Measurements from ENCODE around the gene NOP53.
"Not testable (repeated sequence)": the region's sequence is repeated elsewhere in the genome, so short reads cannot be mapped to it uniquely, and the experiment has no call there.

NOP53 gene

DNA sequence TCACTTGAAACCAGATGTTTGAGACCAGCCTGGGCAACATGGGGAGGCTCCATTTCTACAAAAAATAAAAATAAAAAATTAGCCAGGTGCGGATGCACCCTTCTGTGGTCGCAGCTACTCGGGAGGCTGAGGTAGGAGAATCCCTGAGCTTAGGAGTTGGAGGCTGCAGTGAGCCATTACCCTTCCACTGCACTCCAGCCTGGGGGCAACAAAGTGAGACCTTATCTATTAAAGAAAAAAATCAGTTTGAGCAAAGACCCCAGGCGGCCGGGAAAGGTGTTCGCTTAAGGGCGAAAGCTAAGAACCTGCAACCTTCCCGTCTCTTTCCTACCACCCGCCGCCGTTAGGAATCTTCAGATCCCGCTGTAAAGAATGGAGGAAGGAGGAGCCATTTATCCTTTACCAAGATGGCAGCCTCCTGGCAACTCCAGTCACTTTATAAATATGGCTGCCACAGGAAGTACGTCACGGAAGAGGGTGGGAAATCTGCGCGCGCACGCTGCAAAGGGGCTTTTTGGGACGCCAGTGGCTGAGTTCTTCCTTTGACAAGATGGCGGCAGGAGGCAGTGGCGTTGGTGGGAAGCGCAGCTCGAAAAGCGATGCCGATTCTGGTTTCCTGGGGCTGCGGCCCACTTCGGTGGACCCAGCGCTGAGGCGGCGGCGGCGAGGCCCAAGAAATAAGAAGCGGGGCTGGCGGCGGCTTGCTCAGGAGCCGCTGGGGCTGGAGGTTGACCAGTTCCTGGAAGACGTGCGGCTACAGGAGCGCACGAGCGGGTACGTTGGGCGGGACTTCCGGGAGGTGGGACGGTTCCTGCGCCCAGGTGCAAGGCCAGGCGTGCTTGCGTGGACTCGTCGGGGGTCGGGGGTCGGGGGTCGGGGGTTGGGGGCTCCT, at the start of gene NOP53:
Gene NOP53 (plus strand): TSS at position 537 of the 892 bp plus-strand sequence. CDS start 14 bp downstream, at position 551.
- peak; percentile 98 for DNase-seq

DNA sequence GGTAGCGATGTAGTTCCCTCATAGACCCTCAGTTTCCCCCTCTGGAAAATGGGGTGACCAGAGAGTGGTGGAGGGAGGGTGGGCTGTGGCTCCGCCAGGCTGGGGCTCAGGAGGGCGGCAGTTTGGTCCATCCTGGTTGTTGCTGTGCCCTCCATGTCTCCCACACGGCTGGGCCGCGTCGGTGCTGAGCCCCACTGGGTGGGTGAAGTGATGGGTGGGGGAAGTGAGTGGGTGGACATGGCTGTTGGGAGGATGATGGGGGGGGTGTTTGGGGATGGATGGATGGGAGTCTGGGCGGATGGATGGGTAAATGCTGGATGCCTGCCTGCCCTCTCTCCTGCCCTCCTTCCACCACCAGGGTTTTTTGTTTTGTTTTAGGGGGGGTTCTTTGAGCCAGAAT, 48.7 kb upstream of the NOP53 start:
- DNase-seq: no peak

DNA sequence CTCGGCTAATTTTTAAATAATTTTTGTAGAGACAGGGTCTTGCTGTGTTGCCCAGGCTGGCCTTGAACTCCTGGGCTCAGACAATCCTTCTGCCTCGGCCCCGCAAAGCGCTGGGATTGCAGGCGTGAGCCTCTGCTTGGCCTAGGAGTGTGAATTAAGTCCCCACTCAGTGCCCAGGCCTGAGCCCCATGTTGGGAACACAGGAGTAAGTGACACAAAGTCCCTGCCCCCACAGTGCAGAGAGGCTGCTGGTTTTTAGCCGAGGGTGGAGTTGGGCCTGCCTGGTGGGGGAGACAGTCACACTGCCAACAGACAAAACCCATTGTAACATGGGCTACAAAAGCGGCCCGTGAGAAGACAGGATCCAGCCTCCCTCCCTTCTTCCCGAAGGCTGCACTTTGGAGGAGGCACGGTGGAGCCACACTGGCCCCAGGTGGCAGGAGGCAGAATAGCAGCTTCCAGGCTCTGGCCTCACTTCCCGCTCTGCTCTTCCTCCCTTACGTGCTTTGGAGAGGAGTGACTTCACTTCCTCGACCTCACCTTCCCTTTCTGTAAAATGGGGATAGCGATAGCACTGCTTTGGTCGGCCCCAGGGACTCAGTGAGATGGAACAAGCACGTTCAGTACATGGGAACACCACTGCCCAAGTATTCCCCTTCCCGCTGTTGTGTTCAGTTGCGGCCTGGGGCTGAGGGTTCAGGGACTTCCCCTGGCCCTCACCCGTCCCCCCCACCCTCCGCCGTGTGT, 47.3 kb upstream of the NOP53 start:
- DNase-seq: peak; percentile 93

DNA sequence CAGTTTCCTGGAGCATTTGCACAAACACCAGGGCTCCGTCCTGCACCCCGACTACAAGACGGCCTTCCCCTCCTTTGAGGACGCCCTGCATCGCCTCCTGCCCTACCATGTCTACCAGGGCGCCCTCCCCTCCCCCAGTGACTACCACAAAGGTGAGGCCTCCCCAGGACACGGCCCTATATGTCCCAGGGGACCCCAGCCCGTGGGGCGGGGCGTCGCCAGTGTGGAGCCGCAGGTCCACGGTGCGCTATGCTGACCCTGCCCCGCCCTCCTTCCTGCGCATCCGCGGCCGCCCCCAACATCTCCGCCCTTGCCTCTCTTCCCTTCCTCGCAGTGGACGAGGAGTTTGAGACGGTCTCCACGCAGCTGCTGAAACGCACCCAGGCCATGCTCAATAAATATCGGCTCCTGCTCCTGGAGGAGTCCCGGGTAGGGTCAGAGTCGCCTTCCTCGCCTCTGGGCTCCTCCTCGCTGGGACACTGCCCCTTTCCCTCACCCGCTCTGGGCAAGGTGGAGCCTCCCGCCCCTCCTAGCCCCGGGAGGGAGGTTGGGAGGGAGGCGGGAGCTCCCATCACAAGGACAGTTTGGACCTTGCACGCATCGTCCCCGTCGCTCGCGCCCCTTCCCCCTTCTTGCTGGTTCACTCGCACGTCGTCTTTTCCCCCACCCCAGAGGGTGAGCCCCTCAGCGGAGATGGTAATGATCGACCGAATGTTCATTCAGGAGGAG, 46.6 kb upstream of the NOP53 start:
- DNase-seq: no peak

DNA sequence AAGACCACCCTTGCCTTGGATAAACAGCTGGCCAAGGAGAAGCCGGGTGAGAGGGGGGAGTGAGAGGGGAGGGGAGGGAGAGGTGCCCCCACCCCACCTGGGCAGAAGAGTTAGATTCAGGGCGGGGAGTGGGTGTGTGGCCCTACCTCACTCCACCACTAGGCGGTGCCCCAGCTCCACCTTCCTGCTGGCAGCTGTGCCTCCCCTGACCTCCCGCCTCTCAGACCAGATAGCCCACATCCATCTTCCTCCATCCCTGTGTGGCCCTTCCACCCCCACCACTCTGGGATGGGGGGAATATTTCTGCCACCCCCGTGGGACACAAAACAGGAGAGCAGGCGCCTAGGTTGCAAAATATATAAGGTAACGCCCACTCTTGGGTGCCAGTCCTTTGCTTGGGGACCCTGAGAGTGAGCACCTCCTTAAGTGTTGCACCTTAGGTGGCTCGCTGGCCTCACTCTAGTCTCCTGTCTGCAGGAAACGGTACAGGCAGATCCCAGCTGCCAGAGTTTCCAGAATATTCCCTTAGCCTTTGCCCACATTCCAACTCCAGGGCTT, 45.9 kb upstream of the NOP53 start:
- peak; percentile 76 for DNase-seq

DNA sequence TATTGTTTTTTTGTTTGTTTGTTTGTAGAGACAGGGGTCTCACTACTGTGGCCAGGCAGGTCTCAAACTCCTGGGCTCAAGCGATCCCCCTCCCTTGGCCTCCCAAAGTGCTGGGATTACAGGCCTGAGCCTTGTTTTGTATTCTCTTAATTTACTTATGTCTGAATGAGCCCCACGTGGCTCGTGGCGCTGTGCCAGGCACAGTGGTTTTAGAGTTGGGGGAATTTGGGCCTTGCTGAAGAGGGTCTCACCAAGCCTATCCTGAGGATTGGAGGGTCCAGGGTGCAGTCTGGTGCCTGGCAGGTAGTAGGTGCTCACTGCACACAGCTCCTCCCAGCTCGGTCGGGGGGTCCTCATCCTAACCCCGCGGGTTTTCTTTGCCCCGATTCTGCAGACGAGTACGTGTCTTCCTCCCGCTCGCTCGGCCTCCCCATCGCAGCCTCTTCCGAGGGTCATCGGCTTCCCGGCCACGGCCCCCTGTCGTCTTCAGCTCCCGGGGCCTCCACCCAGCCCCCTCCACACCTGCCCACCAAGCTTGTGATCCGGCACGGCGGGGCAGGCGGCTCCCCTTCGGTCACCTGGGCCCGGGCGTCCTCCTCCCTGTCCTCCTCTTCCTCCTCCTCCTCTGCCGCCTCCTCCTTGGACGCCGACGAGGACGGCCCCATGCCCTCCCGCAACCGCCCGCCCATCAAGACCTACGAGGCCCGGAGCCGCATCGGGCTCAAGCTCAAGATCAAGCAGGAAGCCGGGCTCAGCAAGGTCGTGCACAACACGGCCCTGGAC, 44.2 kb upstream of the NOP53 start:
- DNase-seq: no peak

DNA sequence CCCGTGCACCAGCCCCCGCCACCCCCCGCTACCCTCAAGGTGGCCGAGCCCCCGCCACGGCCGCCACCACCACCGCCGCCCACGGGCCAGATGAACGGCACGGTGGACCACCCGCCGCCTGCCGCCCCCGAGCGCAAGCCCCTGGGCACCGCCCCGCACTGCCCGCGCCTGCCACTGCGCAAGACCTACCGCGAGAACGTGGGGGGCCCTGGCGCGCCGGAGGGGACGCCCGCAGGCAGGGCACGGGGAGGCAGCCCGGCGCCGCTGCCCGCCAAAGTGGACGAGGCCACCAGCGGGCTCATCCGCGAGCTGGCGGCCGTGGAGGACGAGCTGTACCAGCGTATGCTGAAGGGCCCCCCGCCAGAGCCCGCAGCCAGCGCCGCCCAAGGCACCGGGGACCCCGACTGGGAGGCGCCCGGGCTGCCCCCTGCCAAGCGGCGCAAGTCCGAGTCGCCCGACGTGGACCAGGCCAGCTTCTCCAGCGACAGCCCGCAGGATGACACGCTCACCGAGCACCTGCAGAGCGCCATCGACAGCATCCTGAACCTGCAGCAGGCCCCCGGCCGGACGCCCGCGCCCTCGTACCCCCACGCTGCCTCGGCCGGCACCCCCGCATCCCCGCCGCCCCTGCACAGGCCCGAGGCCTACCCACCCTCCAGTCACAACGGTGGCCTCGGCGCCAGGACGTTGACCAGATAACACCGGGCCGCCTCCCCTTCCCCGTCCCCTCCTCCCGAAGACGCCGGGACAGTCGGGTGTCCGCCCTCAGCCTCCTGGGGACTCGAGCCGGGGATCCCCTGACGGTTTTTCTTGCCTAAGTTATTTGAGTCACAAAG, 43.4 kb upstream of the NOP53 start:
- no peak for DNase-seq

DNA sequence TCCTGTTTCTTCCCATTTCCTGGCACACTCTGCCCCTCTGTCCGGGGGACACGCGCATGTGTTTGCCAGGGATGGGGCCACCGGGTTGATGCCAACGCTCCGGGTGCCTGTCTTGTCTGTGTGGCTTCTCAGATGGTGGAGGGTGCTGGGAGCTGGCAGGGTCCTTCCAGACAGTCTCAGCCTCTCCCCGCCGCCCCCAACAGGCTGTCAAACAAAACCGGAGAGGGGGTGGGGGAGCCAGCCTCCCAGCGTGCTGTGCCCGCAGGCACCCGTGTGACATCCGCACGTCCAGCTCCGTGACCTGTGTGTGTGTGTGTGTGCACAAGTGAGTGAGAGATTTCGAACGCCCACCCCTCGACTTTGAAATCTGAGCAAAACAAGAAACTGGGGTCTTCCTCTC, 42.7 kb upstream of the NOP53 start:
- no peak for DNase-seq

DNA sequence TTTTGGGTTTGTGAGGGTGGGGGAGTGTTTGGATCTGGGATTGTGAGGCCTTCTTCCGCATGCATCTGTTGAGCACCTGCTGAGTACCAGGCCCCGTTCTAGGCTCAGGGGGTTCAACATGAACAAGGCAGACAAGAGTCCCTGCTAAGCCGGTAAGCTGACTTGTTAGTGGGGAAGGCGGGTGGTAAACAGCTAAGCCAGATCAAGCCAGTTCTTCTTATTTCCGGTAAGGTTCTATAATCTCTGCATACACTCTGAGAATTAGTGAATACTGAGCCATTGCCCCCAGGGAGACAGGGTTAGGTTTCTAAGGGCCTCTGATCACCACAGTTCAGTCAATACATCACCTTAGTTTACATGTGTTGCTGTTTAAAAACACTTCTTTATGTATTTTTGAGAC, 42.0 kb upstream of the NOP53 start:
- DNase-seq: no peak

DNA sequence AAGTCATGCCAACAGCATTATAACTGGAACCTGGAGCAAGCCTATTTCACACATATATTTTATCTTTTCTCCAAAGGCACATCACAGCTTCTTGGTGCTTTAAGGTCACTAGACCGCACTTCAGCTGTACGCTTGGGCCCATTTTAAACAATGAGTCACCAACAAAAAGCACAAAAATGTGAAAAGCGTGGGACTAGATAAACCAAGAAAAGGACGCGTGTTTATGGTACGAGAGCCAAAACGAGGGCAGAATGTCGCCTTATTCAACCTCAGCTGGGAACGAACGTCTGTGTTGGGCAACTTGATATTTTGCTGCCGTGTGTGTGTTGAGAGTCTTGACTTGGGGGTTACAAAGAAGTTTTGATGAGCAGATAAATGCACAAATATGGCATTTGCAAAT, 41.3 kb upstream of the NOP53 start:
- DNase-seq: no peak

DNA sequence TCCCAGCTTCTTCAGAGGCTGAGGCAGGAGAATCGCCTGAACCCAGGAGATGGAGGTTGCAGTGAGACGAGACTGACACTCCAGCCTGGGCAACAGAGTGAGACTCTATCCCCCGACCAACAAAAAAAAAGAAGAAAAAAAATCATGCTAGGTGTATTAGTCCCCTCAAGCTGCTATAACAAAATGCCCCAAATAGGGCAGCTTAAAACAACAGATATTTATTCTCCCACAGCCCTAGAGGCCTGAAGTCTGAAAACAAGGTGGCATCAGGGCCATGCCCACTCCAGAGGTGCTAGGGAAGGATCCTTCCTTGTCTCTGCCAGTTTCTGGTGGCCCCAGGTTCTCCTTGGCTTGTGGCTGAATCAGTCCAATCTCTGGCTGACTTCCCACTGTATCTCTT, 40.7 kb upstream of the NOP53 start:
- no peak for DNase-seq

DNA sequence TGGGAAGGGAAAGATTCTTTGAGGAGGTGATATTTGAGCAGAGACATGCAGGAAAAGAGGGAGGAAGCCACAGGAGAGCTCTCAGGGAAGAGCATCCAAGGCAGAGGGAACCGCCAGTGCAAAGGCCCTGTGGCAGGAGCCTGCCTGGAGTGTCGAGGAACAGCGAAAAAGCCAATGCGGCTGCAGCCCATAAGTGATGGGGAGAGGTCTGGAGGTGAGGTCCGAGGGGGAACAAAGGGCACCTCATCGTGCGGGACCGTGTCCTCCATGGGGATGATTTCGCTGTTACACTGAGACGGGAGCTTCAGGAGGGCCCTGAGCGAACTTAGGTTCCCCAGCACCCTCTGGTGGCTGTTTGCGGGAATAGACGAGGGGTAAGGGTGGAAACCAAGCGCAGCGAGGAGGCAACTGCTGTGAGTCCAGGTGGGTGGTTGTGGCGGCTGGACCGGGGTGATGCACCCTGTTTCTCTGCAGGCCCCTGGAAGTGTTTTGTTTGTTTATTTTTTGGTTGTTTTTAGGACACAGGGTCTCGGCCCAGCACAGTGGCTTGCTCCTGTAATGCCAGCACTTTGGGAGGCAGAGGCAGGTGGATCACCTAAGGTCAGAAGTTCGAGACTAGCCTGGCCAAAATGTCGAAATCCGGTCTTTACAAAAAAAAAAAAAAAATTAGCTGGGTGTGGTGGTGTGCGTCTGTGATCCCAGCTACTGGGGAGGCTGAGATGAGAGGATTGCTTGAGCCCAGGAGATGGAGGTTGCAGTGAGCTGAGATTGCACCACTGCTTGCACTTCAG, 38.0 kb upstream of the NOP53 start:
- DNase-seq: peak; percentile 87

DNA sequence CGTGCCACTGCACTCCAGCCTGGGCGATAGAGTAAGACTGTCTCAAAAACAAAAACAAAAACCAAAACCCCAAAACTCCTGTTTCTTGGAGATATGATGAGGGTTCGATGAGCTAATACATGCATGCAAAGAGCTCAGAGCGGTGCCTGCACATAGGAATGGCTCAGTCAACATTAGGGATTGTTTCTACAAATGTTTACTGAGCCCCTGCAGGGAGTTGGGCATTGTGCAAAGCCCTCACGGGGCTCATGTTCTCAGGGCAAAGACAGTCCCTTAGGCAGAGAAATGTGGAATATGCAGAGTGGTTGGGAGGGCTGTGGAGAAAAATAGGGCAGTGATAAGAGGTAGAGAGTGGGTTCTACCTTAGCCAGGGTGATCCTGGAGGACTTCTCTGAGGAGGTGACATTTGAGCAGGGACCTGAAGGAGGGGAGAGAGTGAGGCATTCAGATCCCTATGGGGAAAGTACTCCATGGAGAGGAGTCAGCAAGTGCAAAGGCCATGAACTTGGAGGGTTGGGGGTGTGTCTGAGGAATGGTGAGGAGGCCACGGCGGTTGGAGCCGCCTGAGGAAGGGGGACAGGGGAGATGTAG, 33.6 kb upstream of the NOP53 start:
- DNase-seq: no peak

DNA sequence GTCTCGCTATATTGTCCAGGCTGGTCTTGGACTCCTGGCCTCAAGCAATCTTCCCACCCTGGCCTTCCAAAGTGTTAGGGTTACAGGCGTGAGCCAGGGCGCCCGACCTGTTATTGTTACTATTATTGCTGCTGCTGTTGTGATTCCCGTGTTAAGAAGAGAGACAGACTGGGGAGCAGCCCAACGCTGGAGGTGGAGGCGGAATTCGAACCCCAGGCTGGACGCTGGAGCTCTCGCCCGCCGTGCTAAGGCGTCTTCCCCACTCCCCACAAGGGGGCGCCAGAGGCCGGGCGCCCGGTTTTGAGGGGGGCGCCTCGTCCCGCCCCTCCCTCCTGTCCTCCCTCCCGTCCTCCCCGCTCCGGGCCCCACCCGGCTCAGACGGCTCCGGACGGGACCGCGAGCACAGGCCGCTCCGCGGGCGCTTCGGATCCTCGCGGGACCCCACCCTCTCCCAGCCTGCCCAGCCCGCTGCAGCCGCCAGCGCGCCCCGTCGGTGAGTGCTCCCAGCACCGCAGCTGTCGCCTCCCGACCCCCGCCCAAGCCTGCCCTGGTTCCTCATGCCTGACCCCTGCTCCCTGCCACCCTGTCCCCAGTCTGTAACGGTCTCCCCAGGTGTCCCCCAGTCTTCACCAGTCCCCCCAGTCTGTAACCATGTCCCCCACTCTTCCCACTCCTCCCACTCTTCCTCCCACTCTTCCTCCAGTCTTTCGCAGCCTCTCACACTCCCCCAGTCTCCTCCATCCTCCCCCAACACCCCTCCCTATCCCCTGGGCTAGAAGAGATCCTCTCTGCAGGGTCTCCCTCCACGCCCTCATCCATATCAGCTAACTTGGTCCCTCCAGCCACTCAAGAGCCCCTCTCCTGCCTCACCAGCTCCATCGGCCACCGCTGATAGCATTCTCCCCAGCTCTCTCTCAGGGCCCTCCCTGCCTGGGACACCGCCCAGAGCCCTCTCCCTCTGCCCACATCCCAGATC, 32.0 kb upstream of the NOP53 start, which contains the start of gene EHD2:
Gene EHD2 (plus strand): TSS at position 377 of the 976 bp plus-strand sequence. CDS start 3,191 bp downstream, outside the sequence.
- no peak for DNase-seq

DNA sequence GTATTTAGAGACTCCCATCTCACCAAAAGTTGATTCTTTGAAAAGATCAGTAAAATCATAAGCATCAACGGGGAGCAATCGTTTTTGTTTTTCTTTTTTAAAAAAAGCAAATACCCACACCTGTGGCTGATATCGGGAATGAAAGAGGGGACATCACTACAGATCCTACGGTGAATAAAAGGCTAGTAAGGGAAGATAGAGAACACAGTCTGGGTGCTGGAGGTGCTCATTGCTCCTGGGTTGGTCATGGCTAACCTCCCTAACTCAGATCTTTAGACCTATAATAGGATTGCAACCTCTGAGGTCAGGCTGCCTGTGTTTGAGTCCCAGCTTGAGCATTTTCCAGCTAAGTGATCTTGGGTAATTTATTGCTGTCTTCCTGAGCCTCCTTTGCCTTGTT, 31.0 kb upstream of the NOP53 start:
- no peak for DNase-seq

DNA sequence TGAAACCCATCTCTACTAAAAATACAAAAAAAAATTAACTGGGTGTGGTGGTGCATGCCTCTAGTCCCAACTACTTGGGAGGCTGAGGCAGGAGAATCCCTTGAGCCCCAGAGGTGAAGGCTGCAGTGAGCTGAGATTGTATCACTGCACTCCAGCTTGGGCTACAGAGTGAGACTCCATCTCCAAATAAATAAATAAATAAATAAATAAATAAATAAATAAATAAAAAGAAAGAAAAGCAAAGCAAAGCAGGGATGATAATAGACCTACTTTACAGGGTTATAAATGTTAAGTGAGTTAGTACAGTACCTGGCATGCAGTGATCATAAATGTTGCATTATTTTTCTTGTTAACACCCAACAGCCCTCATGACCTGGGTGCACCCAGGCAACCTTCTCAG, 30.5 kb upstream of the NOP53 start:
- DNase-seq: not testable (repeated sequence)

DNA sequence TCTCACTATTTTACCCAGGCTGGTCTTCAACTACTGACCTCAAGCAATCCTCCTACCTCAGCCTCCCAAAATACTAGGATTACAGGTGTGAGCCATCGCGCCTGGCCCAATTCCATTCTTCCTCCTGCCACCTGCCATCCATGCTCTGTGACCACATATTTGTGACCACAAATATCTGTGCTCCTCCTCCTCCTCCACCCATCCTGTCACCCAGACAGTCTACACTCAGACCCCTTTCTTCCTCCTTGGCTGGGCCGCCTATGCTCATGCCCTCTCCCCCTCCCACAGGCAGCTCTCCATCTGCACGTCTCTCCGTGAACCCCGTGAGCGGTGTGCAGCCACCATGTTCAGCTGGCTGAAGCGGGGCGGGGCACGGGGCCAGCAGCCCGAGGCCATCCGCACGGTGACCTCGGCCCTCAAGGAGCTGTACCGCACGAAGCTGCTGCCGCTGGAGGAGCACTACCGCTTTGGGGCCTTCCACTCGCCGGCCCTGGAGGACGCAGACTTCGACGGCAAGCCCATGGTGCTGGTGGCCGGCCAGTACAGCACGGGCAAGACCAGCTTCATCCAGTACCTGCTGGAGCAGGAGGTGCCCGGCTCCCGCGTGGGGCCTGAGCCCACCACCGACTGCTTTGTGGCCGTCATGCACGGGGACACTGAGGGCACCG, 28.9 kb upstream of the NOP53 start:
- no peak for DNase-seq

DNA sequence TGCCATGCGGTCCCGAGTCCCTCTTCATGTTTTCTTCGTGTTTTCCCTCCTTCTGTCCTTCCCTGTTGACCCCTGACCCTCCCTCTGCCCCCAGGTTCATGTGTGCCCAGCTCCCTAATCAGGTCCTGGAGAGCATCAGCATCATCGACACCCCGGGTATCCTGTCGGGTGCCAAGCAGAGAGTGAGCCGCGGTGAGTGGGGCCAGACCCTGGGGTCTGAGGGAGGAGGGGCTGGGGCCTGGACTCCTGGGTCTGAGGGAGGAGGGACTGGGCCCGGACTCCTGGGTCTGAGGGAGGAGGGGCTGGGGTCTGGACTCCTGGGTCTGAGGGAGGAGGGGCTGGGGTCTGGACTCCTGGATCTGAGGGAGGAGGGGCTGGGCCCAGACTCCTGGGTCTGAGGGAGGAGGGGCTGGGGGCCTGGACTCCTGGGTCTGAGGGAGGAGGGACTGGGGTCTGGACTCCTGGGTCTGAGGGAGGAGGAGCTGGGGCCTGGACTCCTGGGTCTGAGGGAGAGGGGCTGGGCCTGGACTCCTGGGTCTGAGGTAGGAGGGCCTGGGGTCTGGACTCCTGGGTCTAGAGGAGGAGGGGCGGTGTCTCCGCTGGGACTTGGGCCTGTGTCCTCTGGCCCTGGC, 26.8 kb upstream of the NOP53 start:
- DNase-seq: not testable (repeated sequence)
